CD4-positive, alpha-beta T cell treated with Interleukin-6 for 4 hours (primary cell): ENCODE results near the gene KRTAP27-1.

ENCODE experiments used
- DNase-seq: peaks from one replicate; pipeline ENCODE4 v3.0.0-alpha.2; 2020; ENCODE audit warnings: mixed read lengths

The KRTAP27-1 gene

GRCh38 chr21:30337276-30337744 lies at the start of gene KRTAP27-1:
TSS of gene KRTAP27-1 (minus strand) at chr21:30337694. CDS start at chr21:30337668, 26 bp downstream.
- no peak for DNase-seq

- no peak for DNase-seq
These were observed 44.7 kb upstream of the KRTAP27-1 start for GRCh38 chr21:30382201-30382600.

- no peak for DNase-seq
These were observed 34.8 kb upstream of the KRTAP27-1 start, which contains the start of gene KRTAP13-2 for GRCh38 chr21:30372139-30372770. TSS of gene KRTAP13-2 (minus strand) at chr21:30372271. CDS start at chr21:30372213, 58 bp downstream.

DNA sequence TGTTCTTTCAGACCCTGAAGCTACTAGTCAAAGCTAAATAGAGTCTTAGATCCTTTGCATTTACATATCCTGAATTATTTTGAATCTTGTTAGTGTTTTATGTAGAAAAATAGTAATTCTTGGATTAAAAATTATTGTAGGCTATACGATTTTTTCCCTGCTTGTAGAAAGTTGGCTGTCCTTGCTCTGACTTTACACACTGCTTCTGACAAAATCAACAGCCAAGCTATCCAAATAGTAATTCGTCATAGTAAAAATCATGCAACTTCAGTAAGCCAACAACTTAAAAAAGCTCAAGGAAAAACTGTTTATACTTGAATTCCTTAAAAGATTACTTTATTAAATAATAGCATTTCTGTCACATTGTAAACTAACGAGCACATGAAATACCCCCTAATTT lies 18.4 kb upstream of the KRTAP27-1 start:
- DNase-seq: no peak

GRCh38 chr21:30354308-30355005 lies 17.0 kb upstream of the KRTAP27-1 start:
- no peak for DNase-seq

GRCh38 chr21:30351534-30351933 lies 14.0 kb upstream of the KRTAP27-1 start:
- DNase-seq: no peak

DNA sequence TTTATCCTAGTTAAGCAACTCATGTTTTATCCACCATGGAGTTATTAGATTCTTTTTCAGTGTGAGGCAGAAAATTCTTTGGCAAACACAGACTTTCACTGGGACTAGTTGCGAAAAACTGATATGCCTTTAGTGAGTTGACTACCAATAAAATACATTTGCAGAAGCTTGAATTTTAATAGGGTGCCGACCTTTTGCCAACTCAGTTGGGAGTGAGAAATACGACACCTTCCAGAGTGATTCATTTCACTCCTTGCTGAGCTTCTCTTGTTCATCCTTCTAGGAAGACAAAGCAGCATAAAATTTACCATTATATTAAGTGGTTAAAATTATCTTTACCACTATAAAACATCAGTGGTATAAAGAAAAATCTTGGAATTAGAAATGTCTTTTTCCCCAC lies 12.1 kb upstream of the KRTAP27-1 start:
- DNase-seq: no peak

GRCh38 chr21:30348506-30348905 lies 11.0 kb upstream of the KRTAP27-1 start, which contains the start of gene KRTAP23-1:
TSS of gene KRTAP23-1 (minus strand) at chr21:30348606. CDS start at chr21:30348606, 0 bp downstream.
- no peak for DNase-seq

GRCh38 chr21:30345014-30345413 lies 7.5 kb upstream of the KRTAP27-1 start:
- DNase-seq: no peak

DNA sequence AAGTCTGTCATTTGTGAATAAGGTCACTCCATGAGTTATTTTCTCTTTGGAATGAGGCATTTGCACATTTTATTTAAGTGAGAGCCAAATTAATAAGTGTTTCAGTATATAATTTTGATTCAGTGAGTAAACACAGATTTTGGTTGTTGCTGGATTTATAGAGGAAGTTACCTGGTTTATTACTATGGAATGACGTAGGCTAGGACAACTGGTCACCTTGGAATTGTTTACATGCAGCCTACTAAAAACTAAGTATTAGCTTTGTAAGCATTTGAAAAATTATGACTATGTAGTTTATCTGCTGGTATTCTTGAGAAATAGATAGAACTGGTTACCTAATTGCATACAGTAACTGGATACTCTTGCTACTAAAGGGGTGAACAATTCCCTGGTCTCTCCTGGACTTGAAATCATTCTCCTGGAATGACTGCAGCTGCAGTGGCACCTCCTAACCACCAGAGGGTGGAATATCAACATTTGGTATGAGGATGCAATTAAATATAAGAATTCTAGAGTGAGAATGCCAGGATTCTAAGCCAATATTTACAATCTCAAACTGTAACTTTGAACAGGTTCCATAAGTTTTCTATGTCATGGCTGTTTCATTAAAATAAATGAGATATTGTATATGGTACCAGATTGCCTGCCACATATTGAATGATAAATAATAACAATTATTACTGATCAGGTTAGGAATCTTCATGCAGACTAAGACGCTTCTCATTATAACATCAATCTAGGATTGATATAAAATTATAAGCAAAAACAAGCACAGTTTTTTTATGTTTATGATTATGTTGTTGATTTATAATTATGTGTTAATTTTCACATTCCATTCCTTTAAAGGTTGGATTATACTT lies 3.5 kb upstream of the KRTAP27-1 start:
- peak; percentile 21 for DNase-seq

DNA sequence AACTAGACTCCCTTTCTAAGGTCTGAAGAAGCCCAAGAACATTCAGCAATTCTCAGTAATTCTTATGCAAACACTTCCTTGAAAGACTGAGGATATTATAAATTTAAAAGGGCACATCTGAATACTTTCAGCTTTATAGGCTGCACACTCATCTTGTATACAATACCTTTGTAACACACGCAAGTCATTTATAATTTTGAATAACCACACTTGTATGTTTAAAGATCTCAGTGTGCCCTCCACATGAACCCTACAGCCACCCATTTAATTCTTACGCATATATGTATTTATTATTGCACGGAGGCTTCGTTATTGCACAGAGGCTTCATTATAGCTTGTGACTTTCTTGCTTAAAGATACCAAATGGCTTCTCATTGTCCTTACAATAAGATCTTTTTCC lies 1.2 kb upstream of the KRTAP27-1 start:
- DNase-seq: no peak

GRCh38 chr21:30337772-30338171 lies 278 bp upstream of the KRTAP27-1 start:
- no peak for DNase-seq

DNA sequence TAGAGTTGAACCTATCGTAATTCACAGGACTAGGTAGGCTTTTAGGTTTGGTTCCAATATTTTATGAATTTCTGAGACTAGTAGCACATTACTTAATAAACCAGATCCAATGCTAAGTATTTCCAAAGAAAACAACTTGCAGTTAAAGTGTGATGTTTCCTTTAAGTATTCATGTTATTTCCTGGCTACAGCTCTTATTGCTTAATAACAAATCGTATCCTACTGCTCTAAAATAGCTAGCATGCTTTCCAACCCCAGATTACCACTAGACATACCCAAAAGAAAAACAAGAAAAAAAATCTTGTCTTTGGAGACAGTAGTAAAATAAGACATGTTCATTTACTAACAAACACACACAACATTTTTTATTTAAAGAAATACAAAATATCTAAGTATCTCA lies 898 bp downstream of the KRTAP27-1 start:
- DNase-seq: no peak

DNA sequence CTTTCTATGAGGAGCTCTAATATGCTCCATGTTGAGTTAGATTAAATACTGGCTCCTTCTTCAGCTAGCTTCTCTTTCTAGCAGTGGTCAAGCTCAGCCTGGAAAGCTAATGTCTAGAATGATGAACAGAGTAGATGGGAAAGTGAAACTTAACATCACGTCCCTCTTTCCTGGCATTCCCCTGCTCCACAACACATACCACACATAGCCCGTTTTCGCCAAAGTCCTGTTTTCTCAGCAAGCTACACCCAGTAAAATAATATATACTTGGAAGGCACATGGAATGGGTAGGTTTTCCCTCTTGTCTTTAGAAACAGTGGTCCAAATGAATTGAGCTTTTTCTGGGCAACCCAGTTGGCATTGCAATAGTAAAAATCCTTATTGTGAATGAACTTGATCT lies 3.8 kb downstream of the KRTAP27-1 start:
- DNase-seq: no peak

DNA sequence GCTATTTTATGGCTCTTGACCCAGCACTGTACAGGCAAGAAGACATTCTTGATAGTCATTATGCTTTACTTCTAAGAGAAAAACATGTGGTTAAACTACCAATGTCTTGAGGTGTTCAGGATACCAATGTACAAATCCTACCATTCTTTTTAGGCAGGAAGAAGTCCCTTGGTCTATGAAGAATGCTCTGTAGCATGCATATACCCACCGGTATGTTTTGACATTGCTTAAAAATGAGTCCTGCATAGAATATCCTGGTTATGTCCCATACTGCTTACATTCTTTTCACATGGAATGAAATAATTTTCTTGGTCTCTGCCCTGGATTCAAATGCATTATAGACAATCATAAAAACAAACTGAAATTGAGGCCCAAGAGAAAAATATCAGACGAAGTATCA lies 4.8 kb downstream of the KRTAP27-1 start:
- no peak for DNase-seq

DNA sequence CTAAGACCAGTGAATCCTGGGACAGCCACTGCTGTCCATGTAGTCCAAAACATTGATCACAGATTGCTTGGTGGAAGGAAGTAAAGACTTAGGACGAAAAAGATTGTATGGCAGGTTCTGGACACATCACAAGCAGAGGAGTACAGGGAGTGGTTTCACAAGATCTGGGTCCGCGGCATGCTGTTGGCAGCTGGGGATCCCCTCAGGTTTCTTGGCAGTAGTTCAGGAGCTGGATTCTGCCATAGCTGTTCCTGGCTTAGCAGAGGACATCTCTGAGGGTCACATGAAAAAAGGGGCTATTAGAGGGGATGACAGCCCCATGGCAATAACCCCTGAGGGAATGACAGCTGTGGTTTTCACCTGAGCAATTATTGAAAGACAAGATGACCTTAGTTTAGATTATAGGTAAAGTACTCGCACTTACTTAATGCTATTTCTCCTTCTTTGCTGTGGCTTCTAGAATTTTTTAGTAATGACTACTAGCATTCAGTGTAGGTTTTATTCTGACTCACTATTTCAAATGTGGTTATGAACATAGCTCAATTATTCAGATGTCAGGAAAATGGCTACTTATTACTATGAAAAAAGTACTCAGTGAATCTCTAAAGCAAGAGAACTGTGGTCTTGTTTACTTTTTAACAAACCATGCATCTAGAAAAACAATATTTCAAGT lies 8.2 kb downstream of the KRTAP27-1 start:
- DNase-seq: no peak

- DNase-seq: no peak
These were observed 11.1 kb downstream of the KRTAP27-1 start for GRCh38 chr21:30326390-30326789.

GRCh38 chr21:30320215-30320614 lies 17.3 kb downstream of the KRTAP27-1 start, which contains the start of gene KRTAP26-1:
TSS of gene KRTAP26-1 (minus strand) at chr21:30320315. CDS start at chr21:30320035, 280 bp downstream.
- DNase-seq: no peak

GRCh38 chr21:30315701-30316100 lies 21.8 kb downstream of the KRTAP27-1 start:
- DNase-seq: no peak

DNA sequence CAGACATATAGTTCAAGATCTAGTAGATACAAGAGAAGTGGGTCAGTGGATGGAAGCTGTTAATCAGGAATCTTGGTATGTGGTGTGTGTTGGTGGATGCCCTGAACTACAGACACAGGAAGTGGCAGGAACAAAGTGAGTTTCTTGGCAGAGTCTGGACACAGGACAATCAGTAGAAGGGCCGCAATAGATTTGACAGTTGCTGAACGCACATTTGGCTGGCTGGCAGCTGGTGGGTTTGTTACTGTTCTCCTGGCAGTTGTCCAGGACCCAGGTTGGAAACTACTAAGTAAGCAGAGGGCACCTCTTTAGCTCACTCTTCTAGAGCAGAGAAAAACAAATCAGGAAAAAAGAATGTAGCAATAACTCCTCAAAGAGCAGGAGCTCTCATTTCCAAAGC lies 30.6 kb downstream of the KRTAP27-1 start:
- no peak for DNase-seq

DNA sequence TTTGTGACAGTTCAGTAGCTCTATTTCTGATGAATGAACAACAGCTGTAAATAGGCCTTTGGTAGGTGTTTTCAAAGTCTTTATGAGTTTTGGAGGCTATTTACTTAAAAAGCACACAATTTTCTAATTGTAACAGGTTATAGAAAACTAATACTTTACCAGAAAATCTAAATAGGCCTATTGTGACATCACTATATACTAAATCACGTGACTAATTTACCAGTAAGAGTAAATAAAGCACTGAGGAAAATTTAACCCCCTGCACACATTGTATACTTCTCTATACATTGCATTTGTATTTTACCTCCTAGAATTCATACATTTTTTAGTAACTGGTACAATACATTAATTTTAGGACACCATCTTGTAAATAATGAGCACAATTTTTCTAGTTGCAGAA lies 32.4 kb downstream of the KRTAP27-1 start:
- DNase-seq: no peak

DNA sequence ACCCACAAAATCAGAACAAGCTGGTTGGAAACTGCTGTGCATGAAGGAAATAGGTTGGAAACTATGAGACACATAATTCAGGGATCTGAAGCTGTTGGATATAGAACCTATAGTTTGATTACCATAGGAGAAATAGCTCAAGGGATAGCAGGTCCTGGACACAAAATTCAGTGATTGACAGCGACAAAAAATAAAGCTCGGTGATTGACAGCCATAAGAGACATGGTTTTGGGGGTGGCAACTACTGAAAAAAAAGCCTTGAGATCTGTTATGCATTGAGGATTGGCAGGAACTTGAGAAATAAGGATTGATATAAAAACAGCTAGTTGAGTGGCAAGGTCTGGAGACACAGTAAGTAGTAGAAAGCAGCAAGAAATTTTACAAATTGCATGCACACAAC lies 48.3 kb downstream of the KRTAP27-1 start, which contains the start of gene KRTAP25-1:
Gene KRTAP25-1 (minus strand): TSS at position 300 of the 400 bp plus-strand sequence. CDS start 24 bp downstream, at position 276.
- no peak for DNase-seq
